Thyroid gland (tissue), 4 donors: ENCODE data around the gene RTN4.

Source experiments
- POLR2A ChIP-seq, 2 donors: fragments of 450-650 bp; IDR thresholded peaks; one replicate each; pipeline ENCODE4 v1.6.1; 2017; ENCODE audit warnings: antibody characterized with exemption in 2 of 2, mild to moderate bottlenecking in 2 of 2, moderate library complexity in 1 of 2
- TF ChIP-seq, protein P1 (sequence below), 6 experiments: fragments of 200-600 bp in 3 of 6; fragments of 450-650 bp in 3 of 6; sonication (generic) in 3 of 6; IDR thresholded peaks; one replicate each; pipeline ENCODE4 v1.5.1; 2016 to 2019; ENCODE audit warnings: antibody characterized with exemption in 6 of 6, mild to moderate bottlenecking in 2 of 6, inconsistent platforms in 1 of 6, moderate library complexity in 1 of 6

DNA sequence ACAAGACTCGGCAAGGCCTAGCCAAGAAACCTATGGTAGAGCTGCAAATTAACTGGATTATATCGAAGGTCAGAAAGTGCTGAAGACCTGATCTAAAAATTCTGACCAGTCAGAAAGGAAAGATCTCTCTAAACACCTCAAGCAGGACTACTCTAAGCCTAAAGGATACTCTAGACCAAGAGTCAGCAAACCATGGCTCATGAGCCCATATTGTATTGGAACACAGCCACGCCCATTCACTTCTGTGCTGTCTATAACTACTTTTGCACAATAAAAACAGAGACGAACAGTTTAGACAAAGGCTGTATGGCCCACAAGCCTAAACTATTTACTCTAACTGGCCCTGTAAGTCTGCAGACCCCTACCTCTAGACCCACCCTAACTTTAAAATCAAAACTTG lies 18.7 kb downstream of the RTN4 start:
- no peak for TF ChIP-seq POLR2A (IDR thresholded peaks at IDR 0.05)
- TF ChIP-seq, protein P1, sequence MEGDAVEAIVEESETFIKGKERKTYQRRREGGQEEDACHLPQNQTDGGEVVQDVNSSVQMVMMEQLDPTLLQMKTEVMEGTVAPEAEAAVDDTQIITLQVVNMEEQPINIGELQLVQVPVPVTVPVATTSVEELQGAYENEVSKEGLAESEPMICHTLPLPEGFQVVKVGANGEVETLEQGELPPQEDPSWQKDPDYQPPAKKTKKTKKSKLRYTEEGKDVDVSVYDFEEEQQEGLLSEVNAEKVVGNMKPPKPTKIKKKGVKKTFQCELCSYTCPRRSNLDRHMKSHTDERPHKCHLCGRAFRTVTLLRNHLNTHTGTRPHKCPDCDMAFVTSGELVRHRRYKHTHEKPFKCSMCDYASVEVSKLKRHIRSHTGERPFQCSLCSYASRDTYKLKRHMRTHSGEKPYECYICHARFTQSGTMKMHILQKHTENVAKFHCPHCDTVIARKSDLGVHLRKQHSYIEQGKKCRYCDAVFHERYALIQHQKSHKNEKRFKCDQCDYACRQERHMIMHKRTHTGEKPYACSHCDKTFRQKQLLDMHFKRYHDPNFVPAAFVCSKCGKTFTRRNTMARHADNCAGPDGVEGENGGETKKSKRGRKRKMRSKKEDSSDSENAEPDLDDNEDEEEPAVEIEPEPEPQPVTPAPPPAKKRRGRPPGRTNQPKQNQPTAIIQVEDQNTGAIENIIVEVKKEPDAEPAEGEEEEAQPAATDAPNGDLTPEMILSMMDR (IDR thresholded peaks at IDR 0.05): no peak
